Naive thymus-derived CD4-positive, alpha-beta T cell (primary cell): ENCODE data around the gene ERICH2. TPM values are rescaled to one million over a fixed set of nuclear protein-coding genes. Genes with fewer than 3 reads are reported as not detected.

Experiments used
- ATAC-seq: fragments of 150-1000 bp; cut with Tn5 transposase; 2 replicates; pipeline ENCODE4 v1.10.0; 2021; ENCODE audit warnings: mild to moderate bottlenecking, moderate library complexity
- CTCF ChIA-PET: fragments of 350-600 bp; sonication (Branson Sonifier 250); formaldehyde crosslinking; loops from one replicate; lab custom pipeline; 2021; ENCODE audit warnings: antibody characterized with exemption; lab: Charles Lee
- POLR2A ChIA-PET: fragments of 350-600 bp; sonication (Branson Sonifier 250); formaldehyde crosslinking; loops from one replicate; lab custom pipeline; 2021; ENCODE audit warnings: antibody characterized with exemption, inconsistent platforms; lab: Charles Lee
- DNase-seq, 9 donors: peaks; one replicate each; pipeline versions ENCODE4 v3.0.0 to v3.0.0-alpha.2; 2020 to 2022; ENCODE audit warnings: mixed read lengths in 1 of 9
- H3K27ac ChIP-seq: one replicate; pipeline ENCODE4 v1.7.0; 2013; ENCODE audit warnings: mild to moderate bottlenecking, low read depth, low read length, moderate library complexity
- H3K27me3 ChIP-seq, 2 donors: one replicate each; pipeline ENCODE4 v1.7.0; 2013; ENCODE audit warnings: low read length in 2 of 2, mild to moderate bottlenecking in 2 of 2, moderate library complexity in 2 of 2; ENCODE audit not compliant: control insufficient read depth in 2 of 2, insufficient read depth in 2 of 2
- H3K36me3 ChIP-seq, 3 experiments: 1 replicate in 2 of 3; 2 replicates in 1 of 3; pipeline ENCODE4 v1.7.0; 2013; ENCODE audit warnings: low read length in 3 of 3, mild to moderate bottlenecking in 3 of 3, moderate library complexity in 1 of 3; ENCODE audit not compliant: insufficient read depth in 3 of 3, control insufficient read depth in 2 of 3
- H3K4me1 ChIP-seq, 2 donors: one replicate each; pipeline ENCODE4 v1.7.0; 2013; ENCODE audit warnings: low read length in 2 of 2, mild to moderate bottlenecking in 2 of 2, moderate library complexity in 1 of 2; ENCODE audit not compliant: control insufficient read depth in 2 of 2, insufficient read depth in 2 of 2
- H3K4me3 ChIP-seq: 2 replicates; pipeline ENCODE4 v1.7.0; 2013; ENCODE audit warnings: mild to moderate bottlenecking, low read length
- H3K9me3 ChIP-seq, 3 experiments: 1 replicate in 2 of 3; 2 replicates in 1 of 3; pipeline ENCODE4 v1.7.0; 2013; ENCODE audit warnings: low read length in 3 of 3; ENCODE audit not compliant: control insufficient read depth in 2 of 3
- H3K27ac Mint-ChIP-seq, 9 donors: one replicate each; pipeline ENCODE4 v1.8.0; 2020 to 2022; ENCODE audit warnings: mixed read lengths in 9 of 9, mild to moderate bottlenecking in 8 of 9, moderate library complexity in 5 of 9, inconsistent platforms in 2 of 9
- H3K27me3 Mint-ChIP-seq, 5 donors: one replicate each; pipeline ENCODE4 v1.8.0; 2021 to 2022; ENCODE audit warnings: mixed read lengths in 5 of 5, mild to moderate bottlenecking in 1 of 5
- H3K36me3 Mint-ChIP-seq, 5 donors: one replicate each; pipeline ENCODE4 v1.8.0; 2020 to 2022; ENCODE audit warnings: mixed read lengths in 5 of 5, mild to moderate bottlenecking in 3 of 5, inconsistent platforms in 1 of 5
- H3K4me1 Mint-ChIP-seq, 7 donors: one replicate each; pipeline ENCODE4 v1.8.0; 2020 to 2022; ENCODE audit warnings: mixed read lengths in 7 of 7, mild to moderate bottlenecking in 3 of 7, inconsistent platforms in 1 of 7
- H3K4me3 Mint-ChIP-seq, 10 donors: one replicate each; pipeline ENCODE4 v1.8.0; 2020 to 2022; ENCODE audit warnings: mild to moderate bottlenecking in 10 of 10, mixed read lengths in 10 of 10, moderate library complexity in 6 of 10, inconsistent platforms in 2 of 10
- H3K9me3 Mint-ChIP-seq, 11 donors: one replicate each; pipeline ENCODE4 v1.8.0; 2020 to 2022; ENCODE audit warnings: mixed read lengths in 11 of 11, mild to moderate bottlenecking in 4 of 11, inconsistent platforms in 1 of 11, moderate library complexity in 1 of 11
- intact Hi-C, 2 donors: fragments of 100-400 bp; cut with micrococcal nuclease; formaldehyde crosslinking; loops; one replicate each; pipeline ENCODE4 v1.15.1; 2023
- polyA plus RNA-seq, 2 donors: library from polyadenylated mRNA; unstranded; fragments of 300-500 nt; fragmentation: Illumina TruSeq; gene quantifications; one replicate each; pipeline ENCODE4 v1.2.3, GENCODE V29; 2021
- total RNA-seq, 6 experiments: library from RNA in 5 of 6; stranded (reverse) in 5 of 6; gene quantifications; 1 replicate in 5 of 6; 2 replicates in 1 of 6; pipeline ENCODE4 v1.2.3 and lab custom pipeline; 2021 to 2026

The ERICH2 gene
- total and polyA plus RNA-seq, 7 experiments from 2014 or later: not detected

DNA sequence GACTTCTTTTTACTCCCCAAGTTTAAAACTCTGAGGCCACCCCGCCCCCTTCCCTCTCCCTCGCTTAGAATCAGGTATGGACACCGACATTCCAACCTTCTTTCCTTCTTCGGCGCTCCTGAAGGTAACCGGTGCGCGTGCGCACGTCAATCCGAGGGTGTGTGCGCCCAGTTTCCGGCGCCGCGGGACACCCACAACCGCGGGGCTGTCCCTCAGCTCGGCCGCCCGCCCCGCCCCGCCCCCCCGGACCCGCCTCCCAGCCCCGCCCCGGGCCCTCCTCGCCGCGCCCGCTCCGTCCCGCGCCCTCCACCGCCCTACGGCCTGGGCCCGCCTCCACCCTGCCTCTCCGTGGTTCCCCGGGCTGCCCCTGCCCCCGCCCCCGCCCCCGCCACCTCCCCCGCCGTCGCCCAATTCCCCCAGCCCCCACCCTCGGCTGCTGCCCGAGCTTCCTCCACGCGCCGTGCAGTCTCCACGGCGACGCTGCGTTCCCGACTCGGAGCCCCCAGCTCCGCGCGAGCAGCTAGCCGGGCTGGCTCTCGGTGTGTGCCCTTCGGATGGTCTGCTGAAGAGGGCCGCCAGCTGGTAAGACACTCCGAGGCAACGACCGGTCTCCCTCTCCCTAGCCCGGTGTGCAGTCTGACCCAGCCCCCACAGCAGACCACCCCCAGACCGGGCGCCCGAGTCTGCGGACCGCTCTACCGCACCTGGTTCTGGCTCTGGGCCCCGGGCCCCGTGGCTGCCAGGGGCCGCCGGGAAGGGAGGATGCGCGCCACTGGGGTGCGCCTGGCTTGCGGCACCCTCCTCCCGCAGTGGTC is 635 bp downstream of the ERICH2 start:
- Histone ChIP-seq H3K4me1 (peaks cover 4 to 8% of the 10 kb centered on the region in 2 donors), H3K27ac (peak overlapping the region; percentile 51), H3K36me3 (no peaks in the 10 kb centered on the region), H3K9me3 (no peaks in the 10 kb centered on the region), H3K4me3 (peak overlapping the region; percentile 74), H3K27me3 (no peaks in the 10 kb centered on the region)
- peak; percentile 31 to 77 (median 50) for DNase-seq
- Mint-ChIP-seq H3K27me3 (peaks cover 0 to 52% (median 10%) of the 10 kb centered on the region in 5 donors), H3K4me1 (peaks cover 6 to 34% (median 18%) of the 10 kb centered on the region in 7 donors), H3K9me3 (no peaks in the 10 kb centered on the region), H3K27ac (peak overlapping the region in 6 of 9 donors; percentile 27 to 80 (median 55)), H3K36me3 (no peaks in the 10 kb centered on the region), H3K4me3 (peak overlapping the region; percentile 77 to 91 (median 84))
- peak; percentile 91 for ATAC-seq
- intact Hi-C loops: loop anchor here (1.0 to 5.0 kb wide), 7 partner anchors 43 to 661 kb away; partner anchors contain the start of genes GORASP2 (in 2 of the 2), SP5 (in 2 of the 2), DCAF17 (in 1 of the 2) and GAD1 (in 1 of the 2)
- ChIA-PET POLR2A (interaction anchor here (1.0 kb wide), 1 partner anchor 11 kb away, joined by 4 read pairs; no protein-coding TSS in a partner anchor), CTCF (no interaction called here)

DNA sequence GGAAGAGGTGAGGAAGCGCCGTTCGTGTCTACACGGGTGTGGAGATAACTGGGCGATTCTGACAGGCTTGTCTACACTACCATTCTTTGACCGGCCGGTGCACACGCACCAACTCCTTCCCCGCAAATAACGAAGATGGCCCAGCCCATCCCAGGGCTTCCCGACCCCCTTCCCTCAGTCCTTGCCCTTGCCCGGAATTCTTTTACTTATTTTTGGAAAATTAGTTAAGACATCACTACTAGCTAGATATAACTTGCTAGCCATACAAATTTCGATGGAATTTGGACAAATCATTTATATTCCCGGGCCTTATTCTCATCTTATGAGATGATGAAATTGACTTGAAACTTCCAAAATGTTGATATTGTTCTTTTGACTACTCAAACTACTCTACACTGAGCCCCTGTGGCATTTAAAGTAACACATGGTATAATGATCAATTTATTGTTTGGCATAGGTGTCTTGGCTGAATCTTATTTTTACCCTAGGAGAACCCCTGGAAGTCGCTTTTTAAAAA is 1.3 kb downstream of the ERICH2 start:
- POLR2A ChIA-PET: interaction anchor here (0.6 to 1.0 kb wide), 2 partner anchors 10 to 116 kb away, joined by 3 to 4 read pairs; no protein-coding TSS in a partner anchor
- no peak overlapping the region for H3K27ac ChIP-seq
- no peaks in the 10 kb centered on the region for H3K36me3 Mint-ChIP-seq
- no peak for ATAC-seq
- peaks cover 6 to 27% (median 15%) of the 10 kb centered on the region in 7 donors for H3K4me1 Mint-ChIP-seq
- H3K27ac Mint-ChIP-seq: peak overlapping the region in 4 of 9 donors; percentile 20 to 58 (median 43)
- no peaks in the 10 kb centered on the region for H3K27me3 ChIP-seq
- peaks cover 0 to 57% (median 10%) of the 10 kb centered on the region in 5 donors for H3K27me3 Mint-ChIP-seq
- H3K4me3 Mint-ChIP-seq: peak overlapping the region; percentile 77 to 83 (median 82)
- H3K9me3 ChIP-seq: no peaks in the 10 kb centered on the region
- peak in 1 of 9 donors; percentile 12 for DNase-seq
- intact Hi-C loops: loop anchor here (1.0 to 5.0 kb wide), 6 partner anchors 43 to 661 kb away; partner anchors contain the start of genes GORASP2 (in 2 of the 2), SP5 (in 2 of the 2), DCAF17 (in 1 of the 2) and GAD1 (in 1 of the 2)
- no peaks in the 10 kb centered on the region for H3K36me3 ChIP-seq
- no peaks in the 10 kb centered on the region for H3K9me3 Mint-ChIP-seq
- CTCF ChIA-PET: no interaction called here
- H3K4me3 ChIP-seq: peak overlapping the region; percentile 43
- H3K4me1 ChIP-seq: peaks cover 4 to 8% of the 10 kb centered on the region in 2 donors

DNA sequence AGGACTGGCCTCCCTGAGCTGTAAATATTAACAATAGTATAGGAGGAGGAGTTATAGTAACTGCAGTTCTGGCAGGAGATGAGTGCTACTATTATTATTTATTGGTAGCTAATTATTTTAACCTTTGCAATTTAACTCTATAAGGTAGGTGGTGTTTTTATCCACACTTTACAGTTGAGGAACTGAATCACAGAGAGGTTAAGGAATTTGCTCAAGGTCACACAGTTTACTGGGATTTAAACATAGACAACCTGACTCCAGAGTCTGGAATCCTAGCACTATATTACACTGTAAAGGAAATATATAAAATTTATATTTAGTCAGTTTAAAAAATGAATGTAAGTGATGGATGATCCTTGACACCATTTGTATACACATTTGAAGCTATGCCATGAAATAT is 2.1 kb downstream of the ERICH2 start:
- no peaks in the 10 kb centered on the region for H3K36me3 Mint-ChIP-seq
- CTCF ChIA-PET: interaction anchor here (0.6 kb wide), 1 partner anchor 364 kb away, joined by 4 read pairs; no protein-coding TSS in a partner anchor
- Histone ChIP-seq H3K27ac (no peak overlapping the region), H3K4me1 (peaks cover 4 to 8% of the 10 kb centered on the region in 2 donors), H3K4me3 (no peak overlapping the region), H3K27me3 (no peaks in the 10 kb centered on the region), H3K9me3 (no peaks in the 10 kb centered on the region), H3K36me3 (no peaks in the 10 kb centered on the region)
- peaks cover 6 to 22% (median 11%) of the 10 kb centered on the region in 7 donors for H3K4me1 Mint-ChIP-seq
- peak overlapping the region in 3 of 9 donors; percentile 32 to 60 (median 32) for H3K27ac Mint-ChIP-seq
- intact Hi-C loops: loop anchor here (5.0 kb wide), 2 partner anchors 55 to 660 kb away; partner anchors contain the start of genes DCAF17 (in 1 of the 2), METTL8 (in 1 of the 2) and SP5 (in 1 of the 2)
- POLR2A ChIA-PET: no interaction called here
- DNase-seq: no peak
- no peak for ATAC-seq
- H3K27me3 Mint-ChIP-seq: peaks cover 0 to 60% (median 10%) of the 10 kb centered on the region in 5 donors
- peak overlapping the region in 9 of 10 donors; percentile 42 to 82 (median 77) for H3K4me3 Mint-ChIP-seq
- no peaks in the 10 kb centered on the region for H3K9me3 Mint-ChIP-seq

DNA sequence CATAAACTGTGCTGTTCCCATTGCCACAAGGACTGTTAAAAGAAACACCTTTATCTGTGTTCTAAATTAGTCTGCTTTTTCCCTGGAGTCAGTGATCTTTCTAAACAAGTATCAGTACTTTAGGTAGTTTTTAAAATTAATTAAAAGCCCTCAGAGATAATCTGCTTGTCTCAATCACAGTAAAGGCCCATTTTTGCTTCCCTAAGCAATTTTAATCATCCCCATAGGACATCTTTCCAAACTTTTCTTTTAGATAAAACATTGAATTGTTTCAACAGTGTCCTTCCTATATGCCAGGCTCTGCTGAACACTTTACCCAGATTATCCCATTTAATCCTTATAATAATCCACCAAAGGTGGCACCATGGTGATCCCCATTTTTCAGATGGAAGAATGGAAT is 3.9 kb downstream of the ERICH2 start:
- Mint-ChIP-seq H3K4me3 (no peak overlapping the region), H3K27me3 (peaks cover 0 to 69% (median 10%) of the 10 kb centered on the region in 5 donors), H3K27ac (no peak overlapping the region), H3K36me3 (no peaks in the 10 kb centered on the region), H3K9me3 (no peaks in the 10 kb centered on the region), H3K4me1 (peaks cover 6 to 18% (median 11%) of the 10 kb centered on the region in 7 donors)
- intact Hi-C loops: loop anchor here (5.0 kb wide), 2 partner anchors 57 to 658 kb away; partner anchors contain the start of genes DCAF17 (in 1 of the 2), METTL8 (in 1 of the 2) and SP5 (in 1 of the 2)
- ChIA-PET POLR2A (no interaction called here), CTCF (no interaction called here)
- Histone ChIP-seq H3K27me3 (peaks cover 0 to 3% of the 10 kb centered on the region in 2 donors), H3K4me1 (peaks cover 4 to 8% of the 10 kb centered on the region in 2 donors), H3K27ac (no peak overlapping the region), H3K9me3 (no peaks in the 10 kb centered on the region), H3K36me3 (no peaks in the 10 kb centered on the region), H3K4me3 (no peak overlapping the region)
- DNase-seq (no peak), ATAC-seq (no peak)

DNA sequence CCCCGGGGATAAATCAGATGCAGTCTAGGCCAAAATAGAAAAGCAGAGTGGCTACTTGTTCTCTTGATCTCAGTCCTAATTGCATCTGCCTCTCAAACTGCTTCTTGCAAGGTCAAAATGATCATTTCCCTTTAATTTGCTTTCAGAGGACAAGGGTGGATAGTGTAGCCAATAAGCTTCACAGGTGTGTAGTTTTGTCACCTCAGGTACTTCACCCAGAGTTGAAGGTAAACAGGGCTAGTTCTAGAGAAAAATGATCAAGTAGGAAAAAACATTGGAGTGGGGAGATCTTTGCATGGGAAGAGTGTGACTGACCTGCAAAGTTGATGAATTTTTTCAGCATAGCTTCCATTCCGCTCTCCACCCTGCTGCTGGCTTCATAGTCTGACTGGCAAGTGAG is 8.7 kb downstream of the ERICH2 start:
- DNase-seq (no peak), ATAC-seq (no peak)
- Mint-ChIP-seq H3K27me3 (peaks cover 4 to 63% (median 21%) of the 10 kb centered on the region in 5 donors), H3K4me1 (no peaks in the 10 kb centered on the region), H3K36me3 (no peaks in the 10 kb centered on the region), H3K9me3 (no peaks in the 10 kb centered on the region), H3K27ac (no peak overlapping the region), H3K4me3 (no peak overlapping the region)
- intact Hi-C loops: no loop called here
- ChIA-PET POLR2A (no interaction called here), CTCF (interaction anchor here (1.0 kb wide), 1 partner anchor 10 kb away, joined by 3 read pairs; no protein-coding TSS in a partner anchor)
- Histone ChIP-seq H3K9me3 (no peaks in the 10 kb centered on the region), H3K27me3 (peaks cover 0 to 3% of the 10 kb centered on the region in 2 donors), H3K27ac (no peak overlapping the region), H3K4me3 (no peak overlapping the region), H3K36me3 (no peaks in the 10 kb centered on the region), H3K4me1 (no peaks in the 10 kb centered on the region)

- Mint-ChIP-seq H3K27me3 (peaks cover 4 to 61% (median 23%) of the 10 kb centered on the region in 5 donors), H3K4me3 (no peak overlapping the region), H3K27ac (no peak overlapping the region), H3K36me3 (no peaks in the 10 kb centered on the region), H3K9me3 (no peaks in the 10 kb centered on the region), H3K4me1 (no peaks in the 10 kb centered on the region)
- H3K4me1 ChIP-seq: no peaks in the 10 kb centered on the region
- no peak overlapping the region for H3K4me3 ChIP-seq
- H3K27me3 ChIP-seq: peaks cover 0 to 3% of the 10 kb centered on the region in 2 donors
- no peak overlapping the region for H3K27ac ChIP-seq
- ATAC-seq: no peak
- ChIA-PET CTCF (interaction anchor here (1.0 kb wide), 1 partner anchor 10 kb away, joined by 3 read pairs; no protein-coding TSS in a partner anchor), POLR2A (no interaction called here)
- DNase-seq: no peak
- no peaks in the 10 kb centered on the region for H3K36me3 ChIP-seq
- intact Hi-C loops: no loop called here
- no peaks in the 10 kb centered on the region for H3K9me3 ChIP-seq
These were observed 9.1 kb downstream of the ERICH2 start for GRCh38 chr2:170779304-170779703.
